PC-3 (cell line): ENCODE data around the gene MCM3. TPM values are rescaled to one million over a fixed set of nuclear protein-coding genes. Genes with fewer than 3 reads are reported as not detected.

Experiments
- ATAC-seq: fragments of 200-7000 bp; cut with Tn5 transposase; 2 replicates; pipeline ENCODE4 v1.9.1; 2020; ENCODE audit warnings: mild to moderate bottlenecking, moderate library complexity
- Bru-seq: library from RNA; stranded (reverse); fragments of 400-500 nt; gene quantifications from one replicate; lab custom pipeline; 2021; lab: Mats Ljungman, UMichigan
- BruChase-seq, 2 experiments: library from RNA; stranded (reverse); fragments of 400-500 nt; gene quantifications; one replicate each; lab custom pipeline; 2021; lab: Mats Ljungman, UMichigan
- BruUV-seq: library from RNA; stranded (reverse); fragments of 400-500 nt; replicated peaks from 2 replicates; lab custom pipeline; 2021; lab: Mats Ljungman, UMichigan
- CTCF ChIA-PET: fragments of 300-600 bp; sonication (Branson Sonifier 250); formaldehyde crosslinking; loops from one replicate; lab custom pipeline; 2022; ENCODE audit warnings: antibody characterized with exemption; lab: Charles Lee
- POLR2A ChIA-PET: fragments of 300-600 bp; sonication (Branson Sonifier 250); formaldehyde crosslinking; loops from one replicate; lab custom pipeline; 2022; ENCODE audit warnings: antibody characterized with exemption; ENCODE audit not compliant: unreplicated experiment; lab: Charles Lee
- DNase-seq: peaks from one replicate; pipeline ENCODE4 v3.0.0-alpha.2; 2015
- H2AFZ ChIP-seq: fragments of 300-600 bp; sonication (generic); 2 replicates; pipeline ENCODE4 v1.6.0; 2016; ENCODE audit warnings: antibody characterized with exemption, low read length
- H3F3A ChIP-seq: fragments of 300-600 bp; sonication (generic); one replicate; pipeline ENCODE4 v1.6.0; 2017; ENCODE audit warnings: antibody characterized with exemption, low read length, control low read depth, mild to moderate bottlenecking; ENCODE audit not compliant: unreplicated experiment
- H3K27ac ChIP-seq: fragments of 300-600 bp; sonication (generic); 2 replicates; pipeline ENCODE4 v1.5.1; 2016; ENCODE audit warnings: mild to moderate bottlenecking, low read length
- H3K27me3 ChIP-seq: fragments of 300-600 bp; sonication (generic); 2 replicates; pipeline ENCODE4 v1.6.1; 2016; ENCODE audit warnings: low read length, mixed read lengths
- H3K36me3 ChIP-seq: fragments of 300-600 bp; sonication (generic); 2 replicates; pipeline ENCODE4 v1.6.1; 2016; ENCODE audit warnings: low read depth, mixed run types, low read length, mixed read lengths
- H3K4me1 ChIP-seq: fragments of 300-600 bp; sonication (generic); 2 replicates; pipeline ENCODE4 v1.5.1; 2016; ENCODE audit warnings: low read length; ENCODE audit not compliant: insufficient read depth
- H3K4me2 ChIP-seq: fragments of 300-600 bp; sonication (generic); 2 replicates; pipeline ENCODE4 v1.6.0; 2016; ENCODE audit warnings: low read length
- H3K4me3 ChIP-seq: fragments of 300-600 bp; sonication (generic); 2 replicates; pipeline ENCODE4 v1.5.1; 2016; ENCODE audit warnings: mild to moderate bottlenecking, low read length, mixed read lengths
- H3K79me2 ChIP-seq: fragments of 300-600 bp; sonication (generic); 2 replicates; pipeline ENCODE4 v1.6.1; 2017; ENCODE audit warnings: low read length, mixed read lengths
- H3K9ac ChIP-seq: fragments of 300-600 bp; sonication (generic); 2 replicates; pipeline ENCODE4 v1.6.0; 2016; ENCODE audit warnings: mild to moderate bottlenecking, low read length
- H3K9me2 ChIP-seq: fragments of 300-600 bp; sonication (generic); replicated peaks from 2 replicates; pipeline ENCODE4 v1.6.1; 2016; ENCODE audit warnings: mixed run types, low read length, mixed read lengths
- H3K9me3 ChIP-seq: fragments of 300-600 bp; sonication (generic); 2 replicates; pipeline ENCODE4 v1.6.1; 2016; ENCODE audit warnings: low read length, mixed read lengths
- H4K20me1 ChIP-seq: fragments of 300-600 bp; sonication (generic); 2 replicates; pipeline ENCODE4 v1.6.1; 2016; ENCODE audit warnings: low read length, mixed read lengths
- CTCF ChIP-seq: fragments of 300-600 bp; sonication (generic); conservative IDR thresholded peaks from 2 replicates; pipeline ENCODE4 v1.5.1; 2017; ENCODE audit warnings: antibody characterized with exemption, low read depth, mild to moderate bottlenecking, low read length
- EZH2 ChIP-seq: fragments of 300-600 bp; sonication (generic); IDR thresholded peaks from one replicate; pipeline ENCODE4 v1.6.1; 2017; ENCODE audit warnings: antibody characterized with exemption, mild to moderate bottlenecking, low read length; ENCODE audit not compliant: unreplicated experiment
- EZH2phosphoT487 ChIP-seq: fragments of 300-600 bp; sonication (generic); IDR thresholded peaks from 2 replicates; pipeline ENCODE4 v1.6.1; 2018; ENCODE audit warnings: mild to moderate bottlenecking, antibody characterized with exemption, low read length, borderline replicate concordance
- intact Hi-C: fragments of 100-400 bp; cut with micrococcal nuclease; formaldehyde crosslinking; loops from 2 replicates; pipeline ENCODE4 v1.9.0; 2023
- long read RNA-seq: library from polyadenylated mRNA; unstranded; transcript quantifications from one replicate; pipeline ENCODE4 v2.0.0, GENCODE V29; 2021; ENCODE audit not compliant: unreplicated experiment
- total RNA-seq: library from RNA; depleted of rRNA; stranded (reverse); fragments of >200 nt; gene quantifications from 2 replicates; pipeline ENCODE4 v1.2.3, GENCODE V29; 2014; rRNA removed

Gene MCM3
- 201 and 203 TPM in 2 replicates for total RNA-seq
- Bru-seq, nascent RNA, result percentile 78 among the genes with signal in this experiment
- BruChase-seq, experiment 1, labeled RNA remaining after a 6-hour chase, result percentile 85 among the genes with signal in this experiment
- percentile 76 among the genes with signal in this experiment for BruChase-seq, experiment 2, labeled RNA remaining after a 2-hour chase
- long read RNA-seq, transcript MCM3-201 (17 exons, 3,083 nt), result major isoform, 136 of 184 reads
- long read RNA-seq, partial matches to known transcripts, result 29 of 184 reads
- long read RNA-seq, other reads (novel, unspliced or antisense), result 18 of 184 reads

- no peaks in the 10 kb centered on the region for H3K9me3 ChIP-seq
- H3F3A ChIP-seq, result no peaks in the 10 kb centered on the region
- peak within 1 kb of the TSS; percentile 98 for H3K9ac ChIP-seq
- no peaks in the 10 kb centered on the region for H3K9me2 ChIP-seq
- H2AFZ ChIP-seq, result peak within 1 kb of the TSS; percentile 89
- DNase-seq (peak; percentile 99), ATAC-seq (peak; percentile 98)
- peaks cover 49% of the 10 kb centered on the region for H3K79me2 ChIP-seq
- H3K4me1 ChIP-seq, result peaks cover 22% of the 10 kb centered on the region
- POLR2A ChIA-PET, result interaction anchor here (0.5 to 0.6 kb wide), 3 partner anchors 62 to 135 kb away, joined by 3 to 8 read pairs (median 3); no protein-coding TSS in a partner anchor
- TF ChIP-seq EZH2phosphoT487, result no peak
- no peak for TF ChIP-seq EZH2
- TF ChIP-seq CTCF, result no peak
- no peaks in the 10 kb centered on the region for H3K27me3 ChIP-seq
- H3K36me3 ChIP-seq, result peaks cover 35% of the 10 kb centered on the region
- H3K4me3 ChIP-seq, result peak within 1 kb of the TSS; percentile 93
- CTCF ChIA-PET, result interaction anchor here (0.5 to 2.2 kb wide), 5 partner anchors 8 to 123 kb away, joined by 3 to 17 read pairs (median 7); no protein-coding TSS in a partner anchor
- no TSS peak for BruUV-seq
- H3K4me2 ChIP-seq, result peak within 1 kb of the TSS; percentile 92
- peaks cover 23% of the 10 kb centered on the region; the same call in 1 of the 2 replicates for H4K20me1 ChIP-seq
- H3K27ac ChIP-seq, result peak within 1 kb of the TSS; percentile 62
- intact Hi-C loops, result loop anchor here (1.0 to 2.0 kb wide), 4 partner anchors 12 to 378 kb away; no protein-coding TSS in a partner anchor
Measured at GRCh38 chr6:52284460-52285176, at the start of gene MCM3. Gene MCM3 (minus strand): TSS chr6:52284742. CDS start chr6:52284674, 68 bp downstream.

GRCh38 chr6:52333840-52334200, 49.3 kb upstream of the MCM3 start:
- Histone ChIP-seq H3K36me3 (no peaks in the 10 kb centered on the region), H3K27me3 (no peaks in the 10 kb centered on the region), H3K4me2 (no peak overlapping the region), H3K9me3 (no peaks in the 10 kb centered on the region), H3K9me2 (no peaks in the 10 kb centered on the region), H3K79me2 (no peaks in the 10 kb centered on the region), H3F3A (no peaks in the 10 kb centered on the region), H3K4me3 (no peak overlapping the region), H2AFZ (no peak overlapping the region), H3K27ac (no peak overlapping the region), H3K4me1 (peaks cover 51% of the 10 kb centered on the region), H3K9ac (no peak overlapping the region), H4K20me1 (no peaks in the 10 kb centered on the region)
- BruUV-seq, result no TSS peak
- DNase-seq (no peak), ATAC-seq (no peak)
- ChIA-PET POLR2A (no interaction called here), CTCF (no interaction called here)
- intact Hi-C loops, result no loop called here
- TF ChIP-seq EZH2, result no peak
- TF ChIP-seq CTCF, result no peak
- no peak for TF ChIP-seq EZH2phosphoT487
